Measurements from ENCODE around the gene MED23. TPM values are rescaled to one million over a fixed set of nuclear protein-coding genes. Genes with fewer than 3 reads are reported as not detected.

The MED23 gene
- total RNA-seq, 1 donor from 2014 or later = 37.3 TPM

- H3K9ac ChIP-seq = no peak overlapping the region
- H3K4me3 ChIP-seq = no peak overlapping the region
- no peaks in the 10 kb centered on the region for H3K36me3 ChIP-seq
- no peaks in the 10 kb centered on the region for H4K20me1 ChIP-seq (ENCODE audit: low read depth)
- no peaks in the 10 kb centered on the region for H3K27me3 ChIP-seq
- Mint-ChIP-seq H3K36me3 (peaks cover 5% of the 10 kb centered on the region), H3K27ac (no peak overlapping the region), H3K9me3 (no peaks in the 10 kb centered on the region), H3K4me1 (no peaks in the 10 kb centered on the region), H3K27me3 (ENCODE audit: insufficient read depth, low read depth) (no peaks in the 10 kb centered on the region), H3K4me3 (no peak overlapping the region)
- TF ChIP-seq EZH2phosphoT487 (IDR thresholded peaks at IDR 0.05) (no peak), EZH2 (IDR thresholded peaks at IDR 0.05) (no peak)
- TF ChIP-seq, protein P1, sequence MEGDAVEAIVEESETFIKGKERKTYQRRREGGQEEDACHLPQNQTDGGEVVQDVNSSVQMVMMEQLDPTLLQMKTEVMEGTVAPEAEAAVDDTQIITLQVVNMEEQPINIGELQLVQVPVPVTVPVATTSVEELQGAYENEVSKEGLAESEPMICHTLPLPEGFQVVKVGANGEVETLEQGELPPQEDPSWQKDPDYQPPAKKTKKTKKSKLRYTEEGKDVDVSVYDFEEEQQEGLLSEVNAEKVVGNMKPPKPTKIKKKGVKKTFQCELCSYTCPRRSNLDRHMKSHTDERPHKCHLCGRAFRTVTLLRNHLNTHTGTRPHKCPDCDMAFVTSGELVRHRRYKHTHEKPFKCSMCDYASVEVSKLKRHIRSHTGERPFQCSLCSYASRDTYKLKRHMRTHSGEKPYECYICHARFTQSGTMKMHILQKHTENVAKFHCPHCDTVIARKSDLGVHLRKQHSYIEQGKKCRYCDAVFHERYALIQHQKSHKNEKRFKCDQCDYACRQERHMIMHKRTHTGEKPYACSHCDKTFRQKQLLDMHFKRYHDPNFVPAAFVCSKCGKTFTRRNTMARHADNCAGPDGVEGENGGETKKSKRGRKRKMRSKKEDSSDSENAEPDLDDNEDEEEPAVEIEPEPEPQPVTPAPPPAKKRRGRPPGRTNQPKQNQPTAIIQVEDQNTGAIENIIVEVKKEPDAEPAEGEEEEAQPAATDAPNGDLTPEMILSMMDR (IDR thresholded peaks at IDR 0.05) = no peak
- H3F3A ChIP-seq (ENCODE audit: low read depth) = no peaks in the 10 kb centered on the region
- H3K79me2 ChIP-seq (ENCODE audit: low read depth) = no peaks in the 10 kb centered on the region
- no peak overlapping the region for H3K27ac ChIP-seq
- no peaks in the 10 kb centered on the region for H3K9me3 ChIP-seq (ENCODE audit: low read depth)
- no peaks in the 10 kb centered on the region for H3K4me1 ChIP-seq
- no peak overlapping the region for H3K4me2 ChIP-seq
- H2AFZ ChIP-seq (replicated peaks) = no peak overlapping the region
- no peak for DNase-seq (ENCODE audit: low spot score)
These were observed 53.9 kb downstream of the MED23 start for GRCh38 chr6:131574133-131574532.

- H3K36me3 Mint-ChIP-seq = peaks cover 5% of the 10 kb centered on the region
- Histone ChIP-seq H3K4me3 (no peak within 1 kb of the TSS), H3K27ac (no peak within 1 kb of the TSS), H3F3A (ENCODE audit: low read depth) (no peaks in the 10 kb centered on the region), H3K9me3 (ENCODE audit: low read depth) (no peaks in the 10 kb centered on the region), H3K36me3 (no peaks in the 10 kb centered on the region), H3K4me1 (no peaks in the 10 kb centered on the region), H3K4me2 (no peak within 1 kb of the TSS), H4K20me1 (ENCODE audit: low read depth) (no peaks in the 10 kb centered on the region), H3K9ac (no peak within 1 kb of the TSS), H2AFZ (replicated peaks) (no peak within 1 kb of the TSS), H3K79me2 (ENCODE audit: low read depth) (no peaks in the 10 kb centered on the region), H3K27me3 (no peaks in the 10 kb centered on the region)
- no peaks in the 10 kb centered on the region for H3K27me3 Mint-ChIP-seq (ENCODE audit: insufficient read depth, low read depth)
- no peaks in the 10 kb centered on the region for H3K4me1 Mint-ChIP-seq
- H3K4me3 Mint-ChIP-seq = no peak within 1 kb of the TSS
- H3K27ac Mint-ChIP-seq = no peak within 1 kb of the TSS
- DNase-seq (ENCODE audit: low spot score) = no peak
- H3K9me3 Mint-ChIP-seq = no peaks in the 10 kb centered on the region
- TF ChIP-seq EZH2phosphoT487 (IDR thresholded peaks at IDR 0.05) = no peak
- TF ChIP-seq EZH2 (IDR thresholded peaks at IDR 0.05) = no peak
- TF ChIP-seq, protein P1 (IDR thresholded peaks at IDR 0.05) = no peak
These were observed 55.2 kb downstream of the MED23 start, which contains the start of gene ARG1 for GRCh38 chr6:131572686-131573415. Gene ARG1 (plus strand): TSS chr6:131573226. CDS start chr6:131573283, 57 bp downstream.

- H3K9me3 ChIP-seq (ENCODE audit: low read depth) = no peaks in the 10 kb centered on the region
- Mint-ChIP-seq H3K27ac (no peak overlapping the region), H3K27me3 (ENCODE audit: insufficient read depth, low read depth) (no peaks in the 10 kb centered on the region), H3K36me3 (peaks cover 5% of the 10 kb centered on the region), H3K4me1 (no peaks in the 10 kb centered on the region), H3K9me3 (no peaks in the 10 kb centered on the region), H3K4me3 (no peak overlapping the region)
- H4K20me1 ChIP-seq (ENCODE audit: low read depth) = no peaks in the 10 kb centered on the region
- no peak overlapping the region for H2AFZ ChIP-seq (replicated peaks)
- no peaks in the 10 kb centered on the region for H3K79me2 ChIP-seq (ENCODE audit: low read depth)
- no peak overlapping the region for H3K27ac ChIP-seq
- no peak overlapping the region for H3K4me2 ChIP-seq
- TF ChIP-seq EZH2 (IDR thresholded peaks at IDR 0.05) (no peak), EZH2phosphoT487 (IDR thresholded peaks at IDR 0.05) (no peak)
- TF ChIP-seq, protein P1 (IDR thresholded peaks at IDR 0.05) = no peak
- DNase-seq (ENCODE audit: low spot score) = no peak
- H3K4me1 ChIP-seq = no peaks in the 10 kb centered on the region
- no peak overlapping the region for H3K4me3 ChIP-seq
- H3K9ac ChIP-seq = no peak overlapping the region
- no peaks in the 10 kb centered on the region for H3K36me3 ChIP-seq
- H3K27me3 ChIP-seq = no peaks in the 10 kb centered on the region
- no peaks in the 10 kb centered on the region for H3F3A ChIP-seq (ENCODE audit: low read depth)
These were observed 59.3 kb downstream of the MED23 start for GRCh38 chr6:131568726-131569125.

Measured in neural progenitor cell (in vitro differentiated cells).